Epithelial cell of prostate (primary cell): ENCODE measurements around the gene TNNI3K.
"Not testable (repeated sequence)": the region's sequence is repeated elsewhere in the genome, so short reads cannot be mapped to it uniquely, and the experiment has no call there.

Experiments
- DNase-seq: peaks from one replicate; pipeline ENCODE4 v3.0.0-alpha.2; 2011; ENCODE audit warnings: low read depth, low spot score
- H3K27ac ChIP-seq: fragments of 450-650 bp; 2 replicates; pipeline ENCODE4 v1.5.1; 2017; ENCODE audit warnings: mild to moderate bottlenecking

TNNI3K gene

GRCh38 chr1:74235153-74235552 lies at the start of gene TNNI3K:
TNNI3K (plus strand) TSS chr1:74235387; CDS start chr1:74235452, 65 bp downstream.
- H3K27ac ChIP-seq: no peak within 1 kb of the TSS
- DNase-seq: no peak

- H3K27ac ChIP-seq: no peak overlapping the region
- DNase-seq: no peak
Measured at GRCh38 chr1:74193908-74194307, 41.3 kb upstream of the TNNI3K start.

GRCh38 chr1:74195339-74195738 lies 39.8 kb upstream of the TNNI3K start:
- no peak overlapping the region for H3K27ac ChIP-seq
- DNase-seq: no peak

- no peak overlapping the region for H3K27ac ChIP-seq
- DNase-seq: no peak
Measured at GRCh38 chr1:74197255-74197654, 37.9 kb upstream of the TNNI3K start.

GRCh38 chr1:74197657-74198552 lies 37.3 kb upstream of the TNNI3K start, which contains the start of the genes FPGT and LRRIQ3:
FPGT (plus strand) TSS chr1:74198242; CDS start chr1:74198279, 37 bp downstream.
LRRIQ3 (minus strand) TSS chr1:74198176; CDS start chr1:74183684, 14,492 bp downstream.
- H3K27ac ChIP-seq: peak within 1 kb of the TSS; percentile 66
- peak; percentile 26 for DNase-seq

- no peak for DNase-seq
- H3K27ac ChIP-seq: no peak overlapping the region
Measured at GRCh38 chr1:74199504-74199903, 35.7 kb upstream of the TNNI3K start.

GRCh38 chr1:74205266-74205665 lies 29.9 kb upstream of the TNNI3K start:
- no peak overlapping the region for H3K27ac ChIP-seq
- no peak for DNase-seq

GRCh38 chr1:74215229-74215628 lies 20.0 kb upstream of the TNNI3K start:
- DNase-seq: no peak
- H3K27ac ChIP-seq: no peak overlapping the region

- DNase-seq: peak; percentile 1
- no peak overlapping the region for H3K27ac ChIP-seq
Measured at GRCh38 chr1:74222701-74223100, 12.5 kb upstream of the TNNI3K start.

- no peak overlapping the region for H3K27ac ChIP-seq
- DNase-seq: no peak
Measured at GRCh38 chr1:74223453-74223852, 11.7 kb upstream of the TNNI3K start.

GRCh38 chr1:74236440-74236839 lies 1.3 kb downstream of the TNNI3K start:
- no peak overlapping the region for H3K27ac ChIP-seq
- DNase-seq: no peak

GRCh38 chr1:74237035-74237434 lies 1.8 kb downstream of the TNNI3K start:
- DNase-seq: no peak
- no peak overlapping the region for H3K27ac ChIP-seq

- no peak overlapping the region for H3K27ac ChIP-seq
- DNase-seq: no peak
Measured at GRCh38 chr1:74237787-74238186, 2.6 kb downstream of the TNNI3K start.

GRCh38 chr1:74245168-74245772 lies 10.1 kb downstream of the TNNI3K start:
- H3K27ac ChIP-seq: no peak overlapping the region
- no peak for DNase-seq

- DNase-seq: no peak
- H3K27ac ChIP-seq: no peak overlapping the region
Measured at GRCh38 chr1:74246315-74246714, 11.1 kb downstream of the TNNI3K start.

- no peak overlapping the region for H3K27ac ChIP-seq
- no peak for DNase-seq
Measured at GRCh38 chr1:74247881-74248528, 12.8 kb downstream of the TNNI3K start.

GRCh38 chr1:74253243-74253824 lies 18.1 kb downstream of the TNNI3K start:
- H3K27ac ChIP-seq, DNase-seq: not testable (repeated sequence)

- no peak for DNase-seq
- no peak overlapping the region for H3K27ac ChIP-seq
Measured at GRCh38 chr1:74266001-74266400, 30.8 kb downstream of the TNNI3K start.

- no peak overlapping the region for H3K27ac ChIP-seq
- no peak for DNase-seq
Measured at GRCh38 chr1:74271503-74271902, 36.3 kb downstream of the TNNI3K start.

GRCh38 chr1:74280642-74281396 lies 45.6 kb downstream of the TNNI3K start:
- DNase-seq: no peak
- H3K27ac ChIP-seq: no peak overlapping the region
